HEK293 (cell line): ENCODE results near the gene CCDC3.

ENCODE experiments used
- CTCF ChIA-PET: fragments of 350-600 bp; formaldehyde crosslinking; extraction: SDS; loops from one replicate; lab custom pipeline; 2021; ENCODE audit warnings: antibody characterized with exemption; lab: Yijun Ruan, JAX
- POLR2A ChIA-PET: fragments of 300-600 bp; formaldehyde crosslinking; extraction: SDS; loops from one replicate; lab custom pipeline; 2020; ENCODE audit warnings: antibody characterized with exemption, inconsistent platforms; lab: Yijun Ruan, JAX
- H3K27ac ChIP-seq: fragments of 200-500 bp; sonication (Bioruptor generic); 2 replicates; pipeline ENCODE4 v1.5.1; 2014; ENCODE audit warnings: low read depth, low read length, control low read depth, inconsistent platforms; ENCODE audit errors: extremely low read depth
- H3K36me3 ChIP-seq, 2 experiments: fragments of 200-500 bp in 1 of 2; sonication (Bioruptor generic) in 1 of 2; 1 replicate in 1 of 2; 2 replicates in 1 of 2; pipeline ENCODE4 v1.5.1; 2014 to 2017; ENCODE audit warnings: inconsistent platforms in 2 of 2, low read length in 2 of 2; ENCODE audit not compliant: control insufficient read depth in 2 of 2, insufficient read depth in 1 of 2
- H3K4me1 ChIP-seq: fragments of 200-500 bp; sonication (Bioruptor generic); 2 replicates; pipeline ENCODE4 v1.5.1; 2014; ENCODE audit warnings: mild to moderate bottlenecking, low read length, inconsistent platforms; ENCODE audit not compliant: control insufficient read depth, insufficient read depth
- H3K4me3 ChIP-seq: 2 replicates; pipeline ENCODE4 v1.5.1; 2011; ENCODE audit warnings: low read depth, mild to moderate bottlenecking, control low read depth, low read length, moderate library complexity
- H3K9me3 ChIP-seq: fragments of 200-500 bp; sonication (Bioruptor generic); 2 replicates; pipeline ENCODE4 v1.5.1; 2014; ENCODE audit warnings: low read depth, low read length, inconsistent platforms; ENCODE audit not compliant: control insufficient read depth, insufficient read depth
- BCL11B ChIP-seq: fragments of 450-650 bp; formaldehyde crosslinking; IDR thresholded peaks from 2 replicates; pipeline ENCODE4 v1.5.1; 2016; ENCODE audit warnings: low read depth, missing biosample characterization, missing genetic modification characterization
- EGR2 ChIP-seq: fragments of 450-650 bp; formaldehyde crosslinking; IDR thresholded peaks from 2 replicates; pipeline ENCODE4 v1.5.1; 2016; ENCODE audit warnings: low read depth, missing biosample characterization, missing genetic modification characterization
- GFI1B ChIP-seq: fragments of 450-650 bp; formaldehyde crosslinking; IDR thresholded peaks from 2 replicates; pipeline ENCODE4 v1.5.1; 2016; ENCODE audit warnings: missing biosample characterization, missing genetic modification characterization
- PRDM2 ChIP-seq: fragments of 450-650 bp; formaldehyde crosslinking; IDR thresholded peaks from 2 replicates; pipeline ENCODE4 v1.5.1; 2016; ENCODE audit warnings: missing biosample characterization, missing genetic modification characterization, borderline replicate concordance
- PRDM4 ChIP-seq: fragments of 450-650 bp; formaldehyde crosslinking; IDR thresholded peaks from 2 replicates; pipeline ENCODE4 v1.5.1; 2017; ENCODE audit warnings: missing biosample characterization, missing genetic modification characterization
- WT1 ChIP-seq: fragments of 450-650 bp; formaldehyde crosslinking; IDR thresholded peaks from 2 replicates; pipeline ENCODE4 v1.5.1; 2016; ENCODE audit warnings: missing biosample characterization, missing genetic modification characterization
- ZBTB6 ChIP-seq: fragments of 450-650 bp; formaldehyde crosslinking; IDR thresholded peaks from 2 replicates; pipeline ENCODE4 v1.5.1; 2017; ENCODE audit warnings: missing biosample characterization, missing genetic modification characterization
- ZBTB7A ChIP-seq: fragments of 450-650 bp; formaldehyde crosslinking; IDR thresholded peaks from 2 replicates; pipeline ENCODE4 v1.5.1; 2016; ENCODE audit warnings: low read depth, missing biosample characterization, missing genetic modification characterization
- ZEB2 ChIP-seq: fragments of 450-650 bp; formaldehyde crosslinking; IDR thresholded peaks from 2 replicates; pipeline ENCODE4 v1.5.1; 2016; ENCODE audit warnings: missing biosample characterization, missing genetic modification characterization
- ZFHX2 ChIP-seq: fragments of 450-650 bp; formaldehyde crosslinking; conservative IDR thresholded peaks from 2 replicates; pipeline ENCODE4 v1.5.1; 2016; ENCODE audit warnings: missing biosample characterization, missing genetic modification characterization
- ZIC2 ChIP-seq: fragments of 450-650 bp; formaldehyde crosslinking; IDR thresholded peaks from 2 replicates; pipeline ENCODE4 v1.5.1; 2016; ENCODE audit warnings: missing biosample characterization, missing genetic modification characterization
- ZNF155 ChIP-seq: fragments of 450-650 bp; formaldehyde crosslinking; IDR thresholded peaks from 2 replicates; pipeline ENCODE4 v1.5.1; 2016; ENCODE audit warnings: missing biosample characterization, missing genetic modification characterization
- ZNF184 ChIP-seq: fragments of 450-650 bp; IDR thresholded peaks from 2 replicates; pipeline ENCODE4 v1.5.1; 2018; ENCODE audit warnings: missing biosample characterization, mild to moderate bottlenecking, missing genetic modification characterization
- ZNF2 ChIP-seq: fragments of 450-650 bp; formaldehyde crosslinking; IDR thresholded peaks from 2 replicates; pipeline ENCODE4 v1.5.1; 2016; ENCODE audit warnings: missing biosample characterization, missing genetic modification characterization
- ZNF211 ChIP-seq: fragments of 450-650 bp; formaldehyde crosslinking; IDR thresholded peaks from 2 replicates; pipeline ENCODE4 v1.5.1; 2016; ENCODE audit warnings: low read depth, missing biosample characterization, missing genetic modification characterization
- ZNF266 ChIP-seq: fragments of 450-650 bp; formaldehyde crosslinking; IDR thresholded peaks from 2 replicates; pipeline ENCODE4 v1.5.1; 2016; ENCODE audit warnings: missing biosample characterization, missing genetic modification characterization, low read depth
- ZNF366 ChIP-seq: fragments of 450-650 bp; formaldehyde crosslinking; conservative IDR thresholded peaks from 2 replicates; pipeline ENCODE4 v1.5.1; 2016; ENCODE audit warnings: missing biosample characterization, missing genetic modification characterization
- ZNF398 ChIP-seq: fragments of 450-650 bp; formaldehyde crosslinking; IDR thresholded peaks from 2 replicates; pipeline ENCODE4 v1.5.1; 2017; ENCODE audit warnings: missing biosample characterization, missing genetic modification characterization
- ZNF514 ChIP-seq: fragments of 450-650 bp; formaldehyde crosslinking; IDR thresholded peaks from 2 replicates; pipeline ENCODE4 v1.5.1; 2016; ENCODE audit warnings: missing biosample characterization, missing genetic modification characterization
- ZNF530 ChIP-seq: fragments of 450-650 bp; formaldehyde crosslinking; IDR thresholded peaks from 2 replicates; pipeline ENCODE4 v1.5.1; 2016; ENCODE audit warnings: low read depth, missing biosample characterization, missing genetic modification characterization
- ZNF560 ChIP-seq: fragments of 450-650 bp; formaldehyde crosslinking; IDR thresholded peaks from 2 replicates; pipeline ENCODE4 v1.5.1; 2017; ENCODE audit warnings: missing biosample characterization, missing genetic modification characterization, borderline replicate concordance
- ZNF692 ChIP-seq: fragments of 450-650 bp; formaldehyde crosslinking; IDR thresholded peaks from 2 replicates; pipeline ENCODE4 v1.5.1; 2016; ENCODE audit warnings: missing biosample characterization, missing genetic modification characterization

The CCDC3 gene

GRCh38 chr10:12993595-12993994, 7.9 kb downstream of the CCDC3 start:
- H3K36me3 ChIP-seq, result peaks cover 0 to 8% of the 10 kb centered on the region in 2 experiments; a peak in 1 of 3 replicates
- CTCF ChIA-PET, result interaction anchor here (0.5 to 1.4 kb wide), 3 partner anchors 51 to 230 kb away, joined by 3 to 5 read pairs (median 3); no protein-coding TSS in a partner anchor
- POLR2A ChIA-PET, result no interaction called here

GRCh38 chr10:12985347-12985746, 16.2 kb downstream of the CCDC3 start:
- Histone ChIP-seq H3K4me1 (peaks cover 5% of the 10 kb centered on the region), H3K9me3 (no peaks in the 10 kb centered on the region)
- TF ChIP-seq ZNF398, result no peak
- TF ChIP-seq PRDM2 (tag by site-specific recombination), result no peak
- no peak for TF ChIP-seq WT1 (tag by site-specific recombination)
- TF ChIP-seq ZNF184, result no peak
- TF ChIP-seq ZEB2 (tag by site-specific recombination), result no peak
- TF ChIP-seq ZNF692 (tag by site-specific recombination), result no peak
- TF ChIP-seq ZFHX2 (tag by site-specific recombination), result no peak
- TF ChIP-seq ZIC2 (tag by site-specific recombination), result no peak
- TF ChIP-seq ZNF514 (tag by site-specific recombination), result no peak
- no peak for TF ChIP-seq BCL11B (tag by site-specific recombination)
- TF ChIP-seq, all 188 proteins: peak for 0
- CTCF ChIA-PET, result interaction anchor here (0.6 kb wide), 2 partner anchors 61 to 90 kb away, joined by 3 to 4 read pairs; no protein-coding TSS in a partner anchor
- Histone ChIP-seq H3K4me3 (no peak overlapping the region), H3K27ac (no peak overlapping the region), H3K36me3 (no peaks in the 10 kb centered on the region)
- POLR2A ChIA-PET, result no interaction called here

More at GRCh38 chr10:12993595-12993994, 7.9 kb downstream of the CCDC3 start:
- Histone ChIP-seq H3K27ac (no peak overlapping the region), H3K9me3 (no peaks in the 10 kb centered on the region), H3K4me3 (no peak overlapping the region), H3K4me1 (no peaks in the 10 kb centered on the region)
- no peak for TF ChIP-seq ZBTB6 (tag by site-specific recombination)
- TF ChIP-seq ZFHX2 (tag by site-specific recombination), result peak; percentile 82
- TF ChIP-seq ZNF560 (tag by site-specific recombination), result no peak
- no peak for TF ChIP-seq ZNF530 (tag by site-specific recombination)
- TF ChIP-seq ZNF211 (tag by site-specific recombination), result no peak
- no peak for TF ChIP-seq ZNF366 (tag by site-specific recombination)
- no peak for TF ChIP-seq ZNF266 (tag by site-specific recombination)
- no peak for TF ChIP-seq ZBTB7A
- no peak for TF ChIP-seq ZNF2 (tag by site-specific recombination)
- TF ChIP-seq EGR2 (tag by site-specific recombination), result peak; percentile 77
- TF ChIP-seq ZNF155 (tag by site-specific recombination), result no peak
- TF ChIP-seq PRDM4 (tag by site-specific recombination), result no peak
- no peak for TF ChIP-seq GFI1B (tag by site-specific recombination)
